HG03457 (cell line): Measurements from ENCODE around the gene KLKB1.

Experiments
- ATAC-seq: cut with Tn5 transposase; IDR thresholded peaks from one replicate; pipeline ENCODE4 v1.9.1; 2021; ENCODE audit warnings: moderate number of reproducible peaks; ENCODE audit not compliant: unreplicated experiment

The KLKB1 gene

DNA sequence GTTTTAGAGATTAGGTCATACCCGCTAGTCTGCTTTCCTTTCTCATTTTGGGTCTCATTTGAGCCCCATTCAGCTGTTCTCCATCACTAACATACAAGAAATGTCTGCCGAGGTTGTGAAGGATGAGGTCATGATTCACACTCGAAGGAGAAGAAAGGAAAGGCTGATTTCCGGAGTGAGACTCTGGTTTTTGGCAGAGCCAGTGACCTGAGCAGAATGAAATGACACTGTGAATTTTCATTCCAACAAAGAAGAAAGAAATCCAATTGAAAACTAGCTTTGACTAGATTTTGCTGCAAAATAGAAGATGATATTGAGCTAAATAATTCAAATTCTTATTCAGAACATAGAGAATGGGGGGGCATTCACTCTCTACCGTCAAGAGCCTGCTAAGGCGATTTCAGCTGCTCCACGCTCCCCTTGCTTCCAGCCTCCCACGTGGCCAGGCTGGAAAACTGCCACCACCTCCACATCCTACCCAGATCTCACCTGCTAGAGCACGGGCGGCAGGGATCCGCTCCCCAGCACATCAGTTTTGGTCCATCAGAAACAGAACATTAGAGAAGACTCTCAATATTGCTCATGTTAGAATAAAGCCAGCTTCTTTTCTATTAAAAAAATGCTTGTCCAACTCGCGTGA is 77.7 kb downstream of the KLKB1 start:
- ATAC-seq = no peak

DNA sequence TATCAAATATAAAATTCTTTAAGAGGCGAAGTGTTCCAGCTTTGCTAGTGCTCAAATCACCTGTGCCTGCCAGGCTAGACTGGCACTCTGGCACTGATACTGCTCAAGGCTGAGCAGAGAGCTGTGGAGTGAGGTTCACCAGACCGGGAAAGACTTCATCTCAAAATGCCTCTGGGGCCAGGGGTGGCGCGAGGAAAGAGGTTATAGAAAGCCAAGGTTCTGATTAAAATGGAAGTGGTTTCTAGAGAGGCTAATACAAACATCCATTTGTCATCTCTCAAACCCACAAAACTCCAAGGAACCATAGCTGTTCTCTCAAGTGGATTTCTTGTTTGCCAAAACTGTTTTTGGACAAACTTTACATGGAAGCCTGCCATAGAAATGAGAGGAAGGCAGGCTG is 80.2 kb downstream of the KLKB1 start:
- ATAC-seq = no peak

DNA sequence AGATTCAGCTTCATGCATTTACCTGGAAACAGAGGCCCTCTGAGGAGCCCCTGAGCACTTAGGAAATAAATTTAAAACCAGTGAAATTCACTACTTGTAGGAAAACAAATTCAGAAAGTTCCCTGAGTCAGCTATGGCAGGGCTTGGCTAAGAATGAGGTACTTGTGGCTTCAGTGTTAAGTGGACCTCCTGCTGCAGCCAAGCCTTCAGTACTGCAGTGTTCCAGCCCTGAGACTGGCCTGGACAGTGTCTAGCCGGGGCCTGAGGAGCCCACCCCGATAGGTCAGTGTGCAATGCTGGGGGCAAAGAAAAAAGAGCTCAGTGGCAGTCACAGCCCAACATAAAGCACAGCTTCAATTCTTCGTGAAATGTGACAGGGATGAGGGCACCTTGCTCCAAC is 80.6 kb downstream of the KLKB1 start:
- no peak for ATAC-seq
